ENCODE data around the gene IQCH. TPM values are rescaled to one million over a fixed set of nuclear protein-coding genes. Genes with fewer than 3 reads are reported as not detected.
A peak's percentile ranks its signal among the peaks of the same experiment; 100 is the strongest.

Gene IQCH
- total and polyA plus RNA-seq, 9 of the 15 experiments (the other 6 are each of a cell fraction or from before 2014, with no cell fraction given): 1.8 to 3.9 (median 2.7) TPM

- no peak for TF ChIP-seq TSHZ1 (CRISPR knock-in tag; IDR thresholded peaks at IDR 0.05)
These were observed 126.9 kb downstream of the IQCH start (continued) for GRCh38 chr15:67381416-67382045.

GRCh38 chr15:67382723-67383122, 128.1 kb downstream of the IQCH start:
- FAIRE-seq: no peak
- 9% methylated on average over 3 of the region's 3 CpGs for WGBS (ENCODE audit: insufficient coverage, low coverage, missing lambda C conversion rate)
- TF ChIP-seq ARNT (IDR thresholded peaks at IDR 0.05) (no peak), MLLT1 (IDR thresholded peaks at IDR 0.05) (no peak), STAT5B (CRISPR knock-in tag; IDR thresholded peaks at IDR 0.05) (no peak), MEF2D (tag; conservative IDR thresholded peaks at IDR 0.05; ENCODE audit: low read depth) (peak; percentile 94), SOX6 (IDR thresholded peaks at IDR 0.05) (peak; percentile 30; the same call in 1 of the 2 replicates), ZNF41 (CRISPR knock-in tag; conservative IDR thresholded peaks at IDR 0.05) (no peak), BACH1 (tag; IDR thresholded peaks at IDR 0.05) (peak; percentile 48; the same call in 1 of the 2 replicates), ZNF764 (CRISPR knock-in tag; IDR thresholded peaks at IDR 0.05; ENCODE audit: low read depth) (no peak), EHMT2 (IDR thresholded peaks at IDR 0.05) (no peak), THRB (CRISPR knock-in tag; conservative IDR thresholded peaks at IDR 0.05) (no peak), MEIS2 (IDR thresholded peaks at IDR 0.05; ENCODE audit: partially characterized antibody) (peak; percentile 83), RFX1 (IDR thresholded peaks at IDR 0.05) (no peak), ATF3 (IDR thresholded peaks at IDR 0.05) (peak; percentile 38; the same call in 1 of the 2 replicates), ATF3 (CRISPR knock-in tag; conservative IDR thresholded peaks at IDR 0.05) (no peak)

More at GRCh38 chr15:67382723-67383122, 128.1 kb downstream of the IQCH start:
- Histone ChIP-seq H3K36me3 (ENCODE audit: control insufficient read depth, insufficient read depth, low read length) (no peaks in the 10 kb centered on the region), H4K20me1 (replicated peaks; ENCODE audit: control insufficient read depth, insufficient read depth, low read length) (no peaks in the 10 kb centered on the region), H3K79me2 (ENCODE audit: control insufficient read depth, insufficient read depth, low read length) (no peaks in the 10 kb centered on the region), H2AFZ (ENCODE audit: low read depth, low read length) (no peak overlapping the region), H3K27me3 (ENCODE audit: control insufficient read depth in 2 of 2, insufficient read depth in 2 of 2, low read length in 2 of 2) (no peaks in the 10 kb centered on the region), H3K9me1 (ENCODE audit: control insufficient read depth, insufficient read depth, low read length) (no peaks in the 10 kb centered on the region), H3K4me1 (replicated peaks in 1 of 2; ENCODE audit: control insufficient read depth in 2 of 2, insufficient read depth in 2 of 2, low read length in 2 of 2) (no peaks in the 10 kb centered on the region; a peak in 1 of 5 replicates), H3K4me2 (ENCODE audit: insufficient read depth, low read length) (no peak overlapping the region), H3K9me3 (replicated peaks; ENCODE audit: control insufficient read depth, insufficient read depth, low read depth, low read length) (no peaks in the 10 kb centered on the region), H3K27ac (ENCODE audit: extremely low read depth, low read depth, low read length) (no peak overlapping the region), H3K9ac (ENCODE audit: insufficient read depth in 1 of 2, low read depth in 2 of 2, low read length in 2 of 2) (no peak overlapping the region), H3K4me3 (no peak overlapping the region)
- ChIA-PET POLR2A (no interaction called here), CTCF (ENCODE audit: low intra/inter-chr PET ratio) (interaction anchor here (2.6 kb wide), 1 partner anchor 51 kb away, joined by 12 read pairs; no protein-coding TSS in a partner anchor)
- DNase-seq (ENCODE audit: extremely low read depth in 1 of 4, low spot score in 3 of 4): no peak
- ATAC-seq: no peak
- in situ Hi-C loops (cut with MboI) (no loop called here), intact Hi-C loops (cut with micrococcal nuclease) (no loop called here)
- BruUV-seq (replicated peaks): no TSS peak

Measured in K562 (cell line).